GM19324 (cell line): ENCODE results near the gene PROP1.
"Not testable (repeated sequence)": the region's sequence is repeated elsewhere in the genome, so short reads cannot be mapped to it uniquely, and the experiment has no call there.

Experiments
- ATAC-seq: cut with Tn5 transposase; IDR thresholded peaks from one replicate; pipeline ENCODE4 v1.9.1; 2021; ENCODE audit warnings: mild to moderate bottlenecking, moderate library complexity; ENCODE audit not compliant: unreplicated experiment, low FRiP score

The PROP1 gene

DNA sequence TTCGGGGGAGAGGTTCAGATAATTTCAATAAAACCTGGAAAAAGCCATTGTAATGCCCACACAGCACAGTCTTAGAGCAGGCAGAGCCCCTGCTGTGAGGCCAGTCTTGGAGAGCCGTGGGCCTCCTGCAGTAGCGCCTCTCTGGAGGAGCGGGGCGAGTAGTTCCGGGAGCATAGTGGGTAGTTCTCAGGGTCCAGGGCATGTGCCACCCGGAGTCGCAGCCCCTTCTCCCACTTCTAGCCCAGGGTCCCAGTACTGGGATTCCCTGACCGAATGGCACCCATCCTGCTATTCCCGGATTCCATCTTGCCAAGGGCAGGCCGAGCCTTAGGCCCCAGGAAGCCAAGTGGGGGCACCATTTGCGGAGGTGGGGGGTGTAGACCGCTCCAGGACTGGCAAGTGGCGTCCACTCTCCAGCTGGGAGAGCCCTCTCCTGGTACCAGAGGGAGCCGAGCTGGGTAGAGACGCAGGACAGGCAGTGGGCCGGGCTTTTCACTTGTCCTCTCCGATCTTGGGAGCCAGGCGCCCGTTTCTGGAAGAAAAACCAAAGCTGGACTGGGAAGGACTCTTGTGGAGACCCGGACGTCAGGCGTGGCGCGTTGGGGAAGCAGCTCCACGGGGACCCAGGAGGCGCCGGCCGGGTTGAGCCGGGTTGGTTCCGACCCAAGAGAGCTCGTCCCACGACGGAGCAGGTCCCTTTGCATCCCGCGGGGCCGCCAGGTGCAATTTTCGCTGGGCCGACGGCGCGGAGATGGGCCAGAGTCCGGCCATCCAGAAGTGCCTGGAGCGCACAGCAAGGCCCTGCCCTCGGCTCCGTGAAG, 12.1 kb downstream of the PROP1 start:
- ATAC-seq, result no peak

DNA sequence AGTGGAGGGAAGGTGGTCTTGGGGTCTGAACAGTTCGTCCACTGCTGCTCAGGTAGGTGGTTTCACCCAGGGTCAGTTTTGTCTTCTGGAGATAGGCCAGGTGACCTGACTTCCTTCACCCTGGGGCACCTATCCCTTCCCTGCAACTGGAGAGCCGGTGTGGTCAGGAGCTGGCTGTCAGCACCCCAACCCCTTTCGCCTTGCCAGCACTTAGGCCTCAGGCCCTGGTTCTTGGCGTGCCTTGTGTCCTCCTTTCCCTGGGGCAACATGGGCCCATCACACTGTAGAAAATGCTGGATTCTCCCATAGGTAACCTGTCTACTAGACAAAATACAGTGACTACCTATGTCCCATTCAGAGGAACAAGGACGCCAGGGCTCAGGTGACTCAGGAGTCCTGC, 13.1 kb downstream of the PROP1 start:
- no peak for ATAC-seq

DNA sequence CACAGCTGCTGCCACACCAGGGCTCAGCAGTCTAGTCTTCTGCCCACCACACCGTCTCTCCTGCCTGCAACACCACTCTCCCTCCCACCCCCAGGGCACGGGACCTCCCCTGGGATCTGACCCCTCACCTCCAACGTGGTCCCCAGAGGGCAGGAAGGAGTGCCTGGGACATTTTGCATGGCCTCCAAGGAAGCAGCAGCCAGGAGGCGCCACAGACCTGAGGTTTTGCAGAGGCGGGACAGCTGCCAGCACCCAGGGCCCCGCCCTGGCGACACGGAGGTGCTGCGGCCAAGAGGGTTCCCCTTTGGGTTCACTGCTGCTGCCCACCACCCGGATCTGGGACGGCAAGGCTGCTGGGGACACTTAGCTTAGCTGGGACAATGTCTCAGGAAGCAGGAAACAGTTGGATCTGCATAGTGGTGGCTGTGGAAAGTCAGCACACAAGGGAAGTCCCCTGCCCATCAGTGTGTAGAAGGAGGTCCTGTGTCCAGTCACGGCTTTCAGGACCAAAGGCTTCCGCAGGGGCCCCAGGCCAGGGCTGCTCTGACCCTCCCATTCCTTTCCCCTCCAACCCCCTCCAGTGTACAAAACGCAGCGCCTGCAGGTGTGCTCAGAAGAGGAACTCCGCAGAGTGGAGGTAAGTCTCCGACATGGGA, 13.8 kb downstream of the PROP1 start:
- ATAC-seq, result no peak

GRCh38 chr5:177981296-177982071, 14.6 kb downstream of the PROP1 start:
- ATAC-seq, result no peak

DNA sequence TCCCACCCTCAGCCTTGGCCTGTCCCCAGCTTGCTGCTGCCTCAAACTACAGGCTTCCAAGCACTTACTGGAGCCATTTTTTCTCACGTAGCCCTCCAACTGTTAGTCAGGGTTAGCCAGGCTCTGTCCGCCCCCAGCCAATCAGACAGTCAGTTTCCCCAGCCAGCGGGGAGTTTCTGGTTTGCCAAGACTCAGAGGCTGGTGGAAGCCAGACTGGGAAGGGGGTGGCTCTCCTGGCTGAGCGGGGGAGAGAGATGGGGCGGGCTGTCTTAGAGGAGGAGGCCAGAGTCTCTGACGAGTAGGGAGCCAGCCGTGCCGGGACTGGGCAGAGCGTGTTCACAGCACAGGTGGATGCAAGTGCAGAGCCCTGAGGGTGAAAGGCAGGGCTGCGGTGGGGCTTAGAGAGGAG, 15.3 kb downstream of the PROP1 start:
- no peak for ATAC-seq

DNA sequence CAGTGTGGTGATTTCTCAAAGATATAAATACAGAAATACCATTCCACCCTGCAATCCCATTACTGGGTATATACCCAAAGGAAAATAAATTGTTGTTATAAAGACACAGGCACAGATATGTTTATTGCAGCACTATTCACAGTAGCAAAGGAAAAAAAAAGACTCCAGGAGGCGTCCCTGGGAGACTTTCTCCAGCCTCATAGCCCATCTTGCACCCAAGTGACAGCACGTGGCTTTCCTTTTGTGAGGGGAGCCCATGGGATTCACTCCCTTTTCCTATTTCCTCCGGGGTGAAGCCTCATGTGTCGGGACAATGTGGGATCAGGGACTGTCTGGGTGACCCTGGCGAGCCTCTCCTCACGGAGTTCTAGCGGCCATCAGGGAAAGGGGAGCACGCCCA, 18.4 kb downstream of the PROP1 start:
- ATAC-seq, result not testable (repeated sequence)

- no peak for ATAC-seq
Observed at GRCh38 chr5:177973066-177973635, 22.9 kb downstream of the PROP1 start.

DNA sequence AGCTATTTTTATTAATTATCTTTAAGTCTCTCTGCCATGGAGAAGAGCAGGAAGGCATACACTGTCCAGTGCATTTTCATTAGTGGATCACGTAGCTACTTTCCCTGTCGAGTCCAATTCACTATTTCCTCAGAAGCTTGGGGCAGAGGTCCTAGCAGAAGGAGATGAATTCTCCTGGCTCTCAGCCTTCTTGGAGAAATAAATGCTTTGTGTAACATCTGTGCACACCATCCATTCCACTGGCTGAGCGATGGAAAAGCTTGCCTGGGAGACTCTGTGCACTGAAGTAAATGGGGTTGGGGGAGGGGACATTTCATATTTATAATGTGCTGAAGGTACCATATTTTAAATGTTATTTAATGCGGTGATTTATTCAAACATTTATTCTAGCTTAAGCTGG, 23.4 kb downstream of the PROP1 start:
- no peak for ATAC-seq

GRCh38 chr5:177972014-177972413, 24.0 kb downstream of the PROP1 start:
- ATAC-seq, result not testable (repeated sequence)

DNA sequence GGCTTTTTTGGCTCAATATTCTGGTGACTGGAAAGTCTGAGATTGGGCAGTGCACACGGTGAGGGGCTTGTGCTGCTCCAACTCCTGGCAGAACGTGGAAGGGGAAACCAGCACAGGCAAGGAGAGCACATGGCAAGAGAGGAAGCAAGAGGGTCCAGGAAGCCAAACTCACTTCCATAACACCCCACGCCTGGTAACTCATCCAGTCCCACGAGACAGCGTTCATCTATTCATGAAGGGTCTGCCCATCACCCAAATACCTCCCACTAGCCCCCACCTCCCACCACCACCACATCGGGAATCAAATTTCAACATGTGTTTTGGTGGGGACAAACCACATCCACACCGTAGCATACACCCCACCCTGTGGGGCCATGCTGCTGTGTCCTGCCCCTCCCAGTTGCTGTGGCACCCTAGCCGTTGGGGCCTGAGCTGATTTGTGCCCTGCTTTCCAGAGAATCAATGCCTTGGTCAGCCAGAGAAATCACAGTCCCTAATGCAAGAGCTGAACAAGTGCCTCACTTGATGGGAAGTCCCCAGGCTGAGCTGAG, 27.3 kb downstream of the PROP1 start:
- no peak for ATAC-seq

- no peak for ATAC-seq
Observed at GRCh38 chr5:177967221-177967887, 28.7 kb downstream of the PROP1 start.

GRCh38 chr5:177966839-177967166, 29.2 kb downstream of the PROP1 start:
- ATAC-seq, result no peak

- ATAC-seq, result no peak
Observed at GRCh38 chr5:177966009-177966838, 29.8 kb downstream of the PROP1 start.

DNA sequence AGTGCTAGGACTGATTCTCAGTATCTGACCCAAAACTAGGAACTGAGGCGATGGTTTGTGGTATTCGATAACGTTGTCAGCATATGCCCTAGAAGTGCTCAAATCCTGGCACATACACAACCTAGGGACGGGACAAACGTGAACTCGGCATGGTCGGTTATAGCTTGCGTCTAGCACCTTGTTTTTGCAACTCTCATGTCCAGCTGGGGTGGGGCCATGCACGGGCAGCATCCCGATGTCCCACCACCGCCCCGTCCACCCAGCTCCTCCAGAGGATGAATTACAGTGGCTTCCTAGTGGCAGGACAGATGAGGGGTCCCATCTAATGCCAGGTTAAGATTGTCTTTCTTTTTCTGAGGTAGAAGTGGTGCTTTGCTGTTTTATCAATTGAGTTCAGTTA, 31.6 kb downstream of the PROP1 start:
- ATAC-seq, result no peak

GRCh38 chr5:177963966-177964365, 32.1 kb downstream of the PROP1 start:
- ATAC-seq, result no peak

DNA sequence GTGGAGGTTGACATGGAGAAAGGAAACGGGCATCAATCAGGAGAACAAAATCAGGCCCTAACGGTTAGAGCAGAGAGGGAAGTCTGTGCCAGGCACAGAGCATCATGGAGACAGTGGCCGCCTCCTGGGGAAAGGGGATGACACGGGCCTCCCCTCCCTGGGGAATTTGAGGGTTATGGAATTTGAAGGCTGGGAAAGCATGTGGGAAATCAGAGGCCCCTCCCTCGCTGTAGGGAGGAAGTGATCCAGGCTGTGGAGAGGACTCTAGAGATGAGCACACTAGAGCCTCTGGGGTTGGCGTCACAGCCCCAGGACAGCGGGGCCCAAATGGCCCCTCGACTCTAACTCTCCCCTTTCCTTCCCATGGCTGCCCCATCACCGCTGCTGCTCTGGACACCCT, 36.7 kb downstream of the PROP1 start:
- ATAC-seq, result no peak

DNA sequence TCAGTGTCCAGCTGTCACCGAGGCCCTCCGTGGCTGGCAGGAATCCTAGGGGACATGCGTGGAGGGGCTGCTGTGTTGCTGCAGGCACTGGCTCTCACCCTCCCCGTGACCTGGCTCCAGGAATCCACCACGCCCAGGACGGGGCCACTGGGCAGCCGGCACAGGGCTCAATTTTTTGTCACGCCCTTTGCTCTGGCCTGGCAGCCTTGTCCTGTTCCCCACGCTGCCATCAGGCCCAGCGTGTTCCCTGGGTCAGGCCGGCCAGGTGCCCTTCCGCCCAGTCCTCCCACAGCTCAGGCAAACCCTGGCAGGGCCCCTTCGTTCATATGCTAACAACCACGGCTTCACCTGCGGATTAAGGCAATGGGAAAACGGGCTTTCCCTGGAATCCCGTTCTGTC, 37.3 kb downstream of the PROP1 start:
- no peak for ATAC-seq

DNA sequence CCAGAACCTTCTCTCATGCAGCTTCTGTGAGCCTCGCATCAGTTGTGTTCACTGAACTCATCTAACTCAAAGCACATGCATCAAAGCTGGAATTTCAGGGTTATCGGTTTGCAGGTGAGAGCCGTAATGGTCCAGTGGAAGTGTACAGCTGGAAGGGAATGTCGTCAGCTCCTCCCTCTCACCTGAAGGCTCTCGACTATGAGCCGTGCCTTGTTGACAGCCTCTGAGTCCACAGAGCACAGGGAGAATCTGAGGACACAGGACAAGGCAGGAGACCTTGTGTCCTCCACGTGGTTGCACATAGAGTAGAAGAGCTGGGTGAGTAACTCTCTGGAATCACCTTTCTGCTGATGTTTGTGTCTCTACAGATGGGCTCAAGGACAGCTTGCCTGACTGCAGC, 38.8 kb downstream of the PROP1 start:
- no peak for ATAC-seq

DNA sequence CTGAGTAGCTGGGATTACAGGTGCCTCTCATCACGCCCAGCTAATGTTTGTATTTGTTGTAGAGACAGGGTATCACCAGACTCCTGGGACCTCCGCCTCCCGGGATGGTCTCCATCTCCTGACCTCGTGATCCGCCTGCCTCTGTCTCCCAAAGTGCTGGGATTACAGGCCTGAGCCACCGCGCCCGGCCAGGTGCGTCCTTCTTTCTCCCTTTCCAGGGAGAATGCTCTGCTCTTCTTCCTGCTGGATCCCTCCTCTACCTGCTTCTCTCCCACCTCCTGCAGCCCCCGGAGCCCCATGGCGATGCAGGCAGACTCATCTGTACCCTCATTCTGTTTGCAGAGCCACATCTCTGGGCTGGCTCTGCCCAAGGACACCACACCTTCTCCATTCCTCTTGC, 42.9 kb downstream of the PROP1 start:
- ATAC-seq, result not testable (repeated sequence)
